ENCODE measurements around the gene VAV2. TPM values are rescaled to one million over a fixed set of nuclear protein-coding genes. Genes with fewer than 3 reads are reported as not detected.

The VAV2 gene
- polyA plus RNA-seq, 1 of the 3 experiments (the other 2 are of a cell fraction): 14.9 TPM

DNA sequence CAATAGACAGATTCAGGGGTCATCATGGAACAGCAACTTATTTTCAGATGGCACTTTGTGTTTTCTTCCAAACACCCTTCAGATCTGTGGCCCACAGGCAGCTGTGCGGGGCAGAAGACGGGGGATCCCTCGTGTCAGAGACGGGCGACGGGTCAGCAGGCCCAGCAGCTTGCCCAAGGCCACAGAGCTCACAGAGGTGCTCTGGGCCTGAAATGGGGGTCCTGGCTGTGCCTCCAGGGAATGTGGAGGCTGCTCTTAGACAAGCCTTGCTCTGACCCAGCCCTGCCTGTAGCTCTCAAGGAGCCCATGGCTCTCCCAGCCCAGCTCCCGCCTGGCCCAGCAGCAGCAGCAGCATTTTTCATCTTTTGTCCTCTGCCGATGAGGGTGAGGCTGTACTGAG lies 213.0 kb downstream of the VAV2 start:
- Histone ChIP-seq H3K4me1 (ENCODE audit: control insufficient read depth in 1 of 2, insufficient read depth in 2 of 2, low read depth in 1 of 2, low read length in 1 of 2) (peaks cover 0 to 29% of the 10 kb centered on the region in 2 experiments; a peak in 1 of 4 replicates), H4K20me1 (ENCODE audit: insufficient read depth) (no peaks in the 10 kb centered on the region), H3K4me2 (no peak overlapping the region), H3K27ac (ENCODE audit: low read depth in 2 of 2, low read length in 1 of 2) (no peak overlapping the region), H3K36me3 (replicated peaks in 1 of 2; ENCODE audit: control insufficient read depth in 1 of 2, insufficient read depth in 2 of 2, low read length in 1 of 2) (peaks cover 11 to 50% of the 10 kb centered on the region in 2 experiments), H3K9me2 (no peaks in the 10 kb centered on the region), H3K27me3 (ENCODE audit: insufficient read depth) (no peaks in the 10 kb centered on the region), H2AFZ (ENCODE audit: low read depth) (no peak overlapping the region), H3K9me3 (no peaks in the 10 kb centered on the region), H3F3A (replicated peaks; ENCODE audit: insufficient read depth) (peaks cover 4% of the 10 kb centered on the region), H3K4me3 (ENCODE audit: low read depth in 2 of 2, low read length in 1 of 2) (no peak overlapping the region), H3K79me2 (ENCODE audit: insufficient read depth) (no peaks in the 10 kb centered on the region), H3K9ac (no peak overlapping the region)
- WGBS (ENCODE audit: low lambda C conversion rate): 94% methylated on average over 8 of the region's 8 CpGs
- TF ChIP-seq POLR2AphosphoS5 (IDR thresholded peaks at IDR 0.05; ENCODE audit: low read depth, low read length) (no peak), MXI1 (IDR thresholded peaks at IDR 0.05; ENCODE audit: low read depth, low read length) (no peak), YY1 (IDR thresholded peaks at IDR 0.05; ENCODE audit: low read depth) (no peak), JUND (IDR thresholded peaks at IDR 0.05) (no peak), SIN3A (IDR thresholded peaks at IDR 0.05; ENCODE audit: borderline replicate concordance, low read depth, low read length) (no peak), TCF12 (IDR thresholded peaks at IDR 0.05) (no peak), NFIC (IDR thresholded peaks at IDR 0.05; ENCODE audit: borderline replicate concordance) (no peak), RXRA (IDR thresholded peaks at IDR 0.05; ENCODE audit: borderline replicate concordance, low read depth) (no peak)
- TF ChIP-seq, protein P1, sequence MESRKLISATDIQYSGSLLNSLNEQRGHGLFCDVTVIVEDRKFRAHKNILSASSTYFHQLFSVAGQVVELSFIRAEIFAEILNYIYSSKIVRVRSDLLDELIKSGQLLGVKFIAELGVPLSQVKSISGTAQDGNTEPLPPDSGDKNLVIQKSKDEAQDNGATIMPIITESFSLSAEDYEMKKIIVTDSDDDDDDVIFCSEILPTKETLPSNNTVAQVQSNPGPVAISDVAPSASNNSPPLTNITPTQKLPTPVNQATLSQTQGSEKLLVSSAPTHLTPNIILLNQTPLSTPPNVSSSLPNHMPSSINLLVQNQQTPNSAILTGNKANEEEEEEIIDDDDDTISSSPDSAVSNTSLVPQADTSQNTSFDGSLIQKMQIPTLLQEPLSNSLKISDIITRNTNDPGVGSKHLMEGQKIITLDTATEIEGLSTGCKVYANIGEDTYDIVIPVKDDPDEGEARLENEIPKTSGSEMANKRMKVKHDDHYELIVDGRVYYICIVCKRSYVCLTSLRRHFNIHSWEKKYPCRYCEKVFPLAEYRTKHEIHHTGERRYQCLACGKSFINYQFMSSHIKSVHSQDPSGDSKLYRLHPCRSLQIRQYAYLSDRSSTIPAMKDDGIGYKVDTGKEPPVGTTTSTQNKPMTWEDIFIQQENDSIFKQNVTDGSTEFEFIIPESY (IDR thresholded peaks at IDR 0.05; ENCODE audit: borderline replicate concordance, low read depth): no peak
- TF ChIP-seq, protein P2, sequence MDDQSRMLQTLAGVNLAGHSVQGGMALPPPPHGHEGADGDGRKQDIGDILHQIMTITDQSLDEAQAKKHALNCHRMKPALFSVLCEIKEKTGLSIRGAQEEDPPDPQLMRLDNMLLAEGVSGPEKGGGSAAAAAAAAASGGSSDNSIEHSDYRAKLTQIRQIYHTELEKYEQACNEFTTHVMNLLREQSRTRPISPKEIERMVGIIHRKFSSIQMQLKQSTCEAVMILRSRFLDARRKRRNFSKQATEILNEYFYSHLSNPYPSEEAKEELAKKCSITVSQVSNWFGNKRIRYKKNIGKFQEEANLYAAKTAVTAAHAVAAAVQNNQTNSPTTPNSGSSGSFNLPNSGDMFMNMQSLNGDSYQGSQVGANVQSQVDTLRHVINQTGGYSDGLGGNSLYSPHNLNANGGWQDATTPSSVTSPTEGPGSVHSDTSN (IDR thresholded peaks at IDR 0.05): no peak
- DNase-seq: no peak
- ChIA-PET POLR2A (no interaction called here), CTCF (interaction anchor here (1.0 to 7.9 kb wide), 4 partner anchors 9 to 216 kb away, joined by 3 to 235 read pairs (median 68); no protein-coding TSS in a partner anchor)

DNA sequence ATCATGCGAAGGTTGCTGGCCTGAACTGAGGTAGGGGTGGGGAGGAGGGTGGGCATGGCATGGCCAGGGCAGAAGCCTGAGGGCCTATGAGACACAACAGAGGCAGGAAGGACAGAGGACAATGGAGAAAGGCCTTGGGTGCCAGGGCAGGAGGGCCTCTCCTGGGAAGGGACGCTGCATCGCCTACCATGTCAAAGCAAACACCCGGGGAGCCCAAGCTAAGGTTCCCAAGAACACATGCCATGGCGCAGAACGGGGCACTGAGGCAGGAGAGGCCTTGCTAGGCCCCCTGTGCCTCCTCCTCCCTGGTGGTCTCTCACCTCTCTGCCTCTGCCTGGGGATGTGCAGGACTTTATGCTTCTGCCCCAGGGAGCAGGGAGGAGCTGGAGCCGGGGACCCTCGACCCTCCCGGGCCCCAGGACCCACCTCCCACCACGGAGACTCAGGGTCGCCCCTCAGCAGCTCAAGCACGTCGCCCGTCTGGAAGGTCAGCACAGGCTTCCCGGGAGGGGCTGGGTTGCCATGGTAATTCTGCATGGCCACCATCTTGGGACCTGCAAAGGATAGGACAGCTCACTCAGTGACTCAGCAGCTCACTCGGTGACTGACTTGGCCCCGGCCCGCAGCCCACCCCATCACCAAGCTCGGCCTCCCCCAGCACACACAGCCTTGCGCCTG lies 213.6 kb downstream of the VAV2 start:
- no peak for DNase-seq
- no peak for TF ChIP-seq RAD21 (IDR thresholded peaks at IDR 0.05; ENCODE audit: low read length)
- no peak for TF ChIP-seq TEAD4 (IDR thresholded peaks at IDR 0.05; ENCODE audit: borderline replicate concordance, insufficient read depth)
- TF ChIP-seq TCF12 (IDR thresholded peaks at IDR 0.05): no peak
- TF ChIP-seq, protein P3, sequence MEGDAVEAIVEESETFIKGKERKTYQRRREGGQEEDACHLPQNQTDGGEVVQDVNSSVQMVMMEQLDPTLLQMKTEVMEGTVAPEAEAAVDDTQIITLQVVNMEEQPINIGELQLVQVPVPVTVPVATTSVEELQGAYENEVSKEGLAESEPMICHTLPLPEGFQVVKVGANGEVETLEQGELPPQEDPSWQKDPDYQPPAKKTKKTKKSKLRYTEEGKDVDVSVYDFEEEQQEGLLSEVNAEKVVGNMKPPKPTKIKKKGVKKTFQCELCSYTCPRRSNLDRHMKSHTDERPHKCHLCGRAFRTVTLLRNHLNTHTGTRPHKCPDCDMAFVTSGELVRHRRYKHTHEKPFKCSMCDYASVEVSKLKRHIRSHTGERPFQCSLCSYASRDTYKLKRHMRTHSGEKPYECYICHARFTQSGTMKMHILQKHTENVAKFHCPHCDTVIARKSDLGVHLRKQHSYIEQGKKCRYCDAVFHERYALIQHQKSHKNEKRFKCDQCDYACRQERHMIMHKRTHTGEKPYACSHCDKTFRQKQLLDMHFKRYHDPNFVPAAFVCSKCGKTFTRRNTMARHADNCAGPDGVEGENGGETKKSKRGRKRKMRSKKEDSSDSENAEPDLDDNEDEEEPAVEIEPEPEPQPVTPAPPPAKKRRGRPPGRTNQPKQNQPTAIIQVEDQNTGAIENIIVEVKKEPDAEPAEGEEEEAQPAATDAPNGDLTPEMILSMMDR (IDR thresholded peaks at IDR 0.05): no peak
- no peak for TF ChIP-seq MEF2A (IDR thresholded peaks at IDR 0.05; ENCODE audit: borderline replicate concordance, low read depth)
- no peak for TF ChIP-seq RFX5 (IDR thresholded peaks at IDR 0.05; ENCODE audit: low read length)
- TF ChIP-seq, protein P4, sequence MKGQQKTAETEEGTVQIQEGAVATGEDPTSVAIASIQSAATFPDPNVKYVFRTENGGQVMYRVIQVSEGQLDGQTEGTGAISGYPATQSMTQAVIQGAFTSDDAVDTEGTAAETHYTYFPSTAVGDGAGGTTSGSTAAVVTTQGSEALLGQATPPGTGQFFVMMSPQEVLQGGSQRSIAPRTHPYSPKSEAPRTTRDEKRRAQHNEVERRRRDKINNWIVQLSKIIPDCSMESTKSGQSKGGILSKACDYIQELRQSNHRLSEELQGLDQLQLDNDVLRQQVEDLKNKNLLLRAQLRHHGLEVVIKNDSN (IDR thresholded peaks at IDR 0.05; ENCODE audit: borderline replicate concordance, low read depth): no peak
- no peak for TF ChIP-seq MXI1 (IDR thresholded peaks at IDR 0.05; ENCODE audit: low read depth, low read length)
- no peak for TF ChIP-seq FOSL2 (IDR thresholded peaks at IDR 0.05; ENCODE audit: borderline replicate concordance, low read depth)
- TF ChIP-seq CHD2 (IDR thresholded peaks at IDR 0.05; ENCODE audit: low read length, partially characterized antibody): no peak
- TF ChIP-seq GABPA (IDR thresholded peaks at IDR 0.05; ENCODE audit: low read depth): no peak
- TF ChIP-seq EP300 (IDR thresholded peaks at IDR 0.05; ENCODE audit: borderline replicate concordance in 1 of 2, low read depth in 1 of 2, low read length in 1 of 2): no peak
- Histone ChIP-seq H3K27me3 (ENCODE audit: insufficient read depth) (no peaks in the 10 kb centered on the region), H3K4me2 (no peak overlapping the region), H3F3A (replicated peaks; ENCODE audit: insufficient read depth) (peaks cover 4% of the 10 kb centered on the region), H3K27ac (ENCODE audit: low read depth in 2 of 2, low read length in 1 of 2) (no peak overlapping the region), H2AFZ (ENCODE audit: low read depth) (no peak overlapping the region), H4K20me1 (ENCODE audit: insufficient read depth) (no peaks in the 10 kb centered on the region), H3K4me1 (ENCODE audit: control insufficient read depth in 1 of 2, insufficient read depth in 2 of 2, low read depth in 1 of 2, low read length in 1 of 2) (peaks cover 0 to 26% of the 10 kb centered on the region in 2 experiments; a peak in 1 of 4 replicates), H3K9me2 (no peaks in the 10 kb centered on the region), H3K79me2 (ENCODE audit: insufficient read depth) (no peaks in the 10 kb centered on the region), H3K9me3 (no peaks in the 10 kb centered on the region), H3K9ac (no peak overlapping the region), H3K4me3 (ENCODE audit: low read depth in 2 of 2, low read length in 1 of 2) (no peak overlapping the region), H3K36me3 (replicated peaks in 1 of 2; ENCODE audit: control insufficient read depth in 1 of 2, insufficient read depth in 2 of 2, low read length in 1 of 2) (peaks cover 17 to 55% of the 10 kb centered on the region in 2 experiments)
- CTCF ChIA-PET: interaction anchor here (1.0 to 7.9 kb wide), 5 partner anchors 9 to 217 kb away, joined by 3 to 235 read pairs (median 46); no protein-coding TSS in a partner anchor
- WGBS (ENCODE audit: low lambda C conversion rate): 93% methylated on average over 10 of the region's 20 CpGs
- POLR2A ChIA-PET: no interaction called here

Measured in SK-N-SH (cell line).